WERI-Rb-1 (cell line): ENCODE data around the gene PIGT.

Experiments used
- DNase-seq: peaks from one replicate; pipeline ENCODE4 v3.0.0-alpha.2; 2020
- H3K27ac ChIP-seq: fragments of 250-450 bp; sonication (Bioruptor Pico); 2 replicates; pipeline ENCODE4 v1.5.1; 2020; ENCODE audit warnings: mild to moderate bottlenecking, moderate library complexity
- H3K27me3 ChIP-seq: fragments of 250-450 bp; sonication (Bioruptor Pico); 2 replicates; pipeline ENCODE4 v1.5.1; 2021; ENCODE audit warnings: mild to moderate bottlenecking, low read depth, moderate library complexity; ENCODE audit not compliant: insufficient read depth, severe bottlenecking
- H3K36me3 ChIP-seq: fragments of 250-450 bp; sonication (Bioruptor Pico); 2 replicates; pipeline ENCODE4 v1.5.1; 2020; ENCODE audit warnings: mild to moderate bottlenecking, moderate library complexity
- H3K4me3 ChIP-seq: 2 replicates; pipeline ENCODE4 v1.5.1; 2011; ENCODE audit warnings: low read depth, mild to moderate bottlenecking, control low read depth, low read length
- H3K9me3 ChIP-seq: fragments of 250-450 bp; sonication (Bioruptor Pico); 2 replicates; pipeline ENCODE4 v1.5.1; 2021; ENCODE audit warnings: mild to moderate bottlenecking, moderate library complexity; ENCODE audit not compliant: severe bottlenecking
- TF ChIP-seq, protein P1 (sequence below): IDR thresholded peaks from 2 replicates; pipeline ENCODE4 v1.5.1; 2011; ENCODE audit warnings: low read depth, mild to moderate bottlenecking, control low read depth, inconsistent platforms, low read length

The PIGT gene

GRCh38 chr20:45450097-45450818 lies 34.3 kb downstream of the PIGT start:
- DNase-seq = no peak
- Histone ChIP-seq H3K27ac (no peak overlapping the region), H3K4me3 (no peak overlapping the region), H3K36me3 (no peaks in the 10 kb centered on the region), H3K27me3 (no peaks in the 10 kb centered on the region), H3K9me3 (no peaks in the 10 kb centered on the region)
- TF ChIP-seq, protein P1, sequence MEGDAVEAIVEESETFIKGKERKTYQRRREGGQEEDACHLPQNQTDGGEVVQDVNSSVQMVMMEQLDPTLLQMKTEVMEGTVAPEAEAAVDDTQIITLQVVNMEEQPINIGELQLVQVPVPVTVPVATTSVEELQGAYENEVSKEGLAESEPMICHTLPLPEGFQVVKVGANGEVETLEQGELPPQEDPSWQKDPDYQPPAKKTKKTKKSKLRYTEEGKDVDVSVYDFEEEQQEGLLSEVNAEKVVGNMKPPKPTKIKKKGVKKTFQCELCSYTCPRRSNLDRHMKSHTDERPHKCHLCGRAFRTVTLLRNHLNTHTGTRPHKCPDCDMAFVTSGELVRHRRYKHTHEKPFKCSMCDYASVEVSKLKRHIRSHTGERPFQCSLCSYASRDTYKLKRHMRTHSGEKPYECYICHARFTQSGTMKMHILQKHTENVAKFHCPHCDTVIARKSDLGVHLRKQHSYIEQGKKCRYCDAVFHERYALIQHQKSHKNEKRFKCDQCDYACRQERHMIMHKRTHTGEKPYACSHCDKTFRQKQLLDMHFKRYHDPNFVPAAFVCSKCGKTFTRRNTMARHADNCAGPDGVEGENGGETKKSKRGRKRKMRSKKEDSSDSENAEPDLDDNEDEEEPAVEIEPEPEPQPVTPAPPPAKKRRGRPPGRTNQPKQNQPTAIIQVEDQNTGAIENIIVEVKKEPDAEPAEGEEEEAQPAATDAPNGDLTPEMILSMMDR = peak; percentile 44

GRCh38 chr20:45452238-45452637 lies 36.3 kb downstream of the PIGT start:
- Histone ChIP-seq H3K36me3 (no peaks in the 10 kb centered on the region), H3K27ac (no peak overlapping the region), H3K4me3 (no peak overlapping the region), H3K27me3 (no peaks in the 10 kb centered on the region), H3K9me3 (no peaks in the 10 kb centered on the region)
- TF ChIP-seq, protein P1 = no peak
- no peak for DNase-seq

DNA sequence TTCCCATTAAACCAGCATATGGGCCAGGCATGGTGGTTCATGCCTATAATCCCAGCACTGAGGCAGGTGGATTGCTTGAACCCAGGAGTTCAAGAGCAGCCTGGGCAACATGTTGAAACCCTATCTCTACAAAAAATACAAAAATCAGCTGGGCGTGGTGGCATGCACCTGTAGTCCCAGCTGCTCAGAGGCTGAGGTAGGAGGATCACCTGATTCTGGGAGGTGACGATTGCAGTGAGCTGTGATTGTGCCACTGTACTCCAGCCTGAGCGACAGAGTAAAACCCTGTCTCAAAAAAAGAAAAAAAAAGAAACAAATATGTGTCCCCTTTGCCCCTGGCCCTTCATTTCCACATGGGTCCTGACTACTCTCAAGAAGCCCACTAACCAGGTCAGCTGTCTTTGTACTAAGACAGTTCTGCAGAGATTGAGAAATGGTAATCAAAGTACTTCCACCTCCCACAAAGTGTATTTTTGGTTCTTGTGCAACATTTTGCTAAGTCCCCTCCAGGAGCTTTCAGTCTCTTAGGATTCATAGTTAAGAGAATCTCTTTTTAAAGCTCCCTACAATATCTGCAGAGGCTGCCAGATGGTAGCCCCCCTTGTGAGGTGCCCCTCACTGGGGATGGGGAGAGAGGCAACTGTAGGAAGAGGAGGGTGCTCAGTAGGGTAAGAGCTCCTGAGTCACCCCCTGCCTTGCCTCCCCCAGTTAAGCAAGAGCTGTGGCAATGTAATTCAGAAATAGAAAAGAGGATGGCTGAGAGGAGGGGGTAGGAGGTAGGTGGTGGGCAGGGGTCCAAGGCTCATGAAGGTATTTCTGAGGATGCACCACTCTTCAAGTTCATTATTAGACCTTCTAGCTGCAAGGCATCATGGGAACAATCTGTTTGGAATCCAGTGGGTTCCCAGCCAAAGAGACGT lies 37.1 kb downstream of the PIGT start:
- no peaks in the 10 kb centered on the region for H3K36me3 ChIP-seq
- H3K27me3 ChIP-seq = no peaks in the 10 kb centered on the region
- TF ChIP-seq, protein P1 = no peak
- no peak overlapping the region for H3K27ac ChIP-seq
- H3K4me3 ChIP-seq = no peak overlapping the region
- H3K9me3 ChIP-seq = no peaks in the 10 kb centered on the region
- no peak for DNase-seq

DNA sequence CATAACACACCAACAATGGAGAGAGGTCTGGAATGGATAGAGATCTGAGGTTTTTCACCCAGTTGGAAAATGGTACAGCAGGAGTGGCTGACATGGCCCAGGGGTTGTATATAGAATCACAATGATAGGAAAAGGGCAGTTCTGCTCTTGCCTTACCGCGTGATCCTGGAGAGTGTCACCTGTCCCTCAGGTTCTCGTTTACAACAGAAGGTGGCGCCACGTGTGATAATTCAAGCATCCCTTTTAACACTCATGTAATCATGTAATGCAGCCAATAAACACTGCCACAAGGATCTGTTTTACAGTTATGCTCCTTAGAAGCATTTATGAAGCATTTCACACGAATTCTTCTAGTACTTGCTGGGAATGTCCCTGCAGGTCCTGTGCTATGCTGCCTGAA lies 40.7 kb downstream of the PIGT start:
- Histone ChIP-seq H3K4me3 (no peak overlapping the region), H3K36me3 (no peaks in the 10 kb centered on the region), H3K27ac (no peak overlapping the region), H3K9me3 (no peaks in the 10 kb centered on the region), H3K27me3 (no peaks in the 10 kb centered on the region)
- peak; percentile 68 for DNase-seq
- TF ChIP-seq, protein P1 = peak; percentile 70

- Histone ChIP-seq H3K9me3 (no peaks in the 10 kb centered on the region), H3K36me3 (no peaks in the 10 kb centered on the region), H3K27ac (no peak overlapping the region), H3K27me3 (no peaks in the 10 kb centered on the region), H3K4me3 (no peak overlapping the region)
- DNase-seq = no peak
- TF ChIP-seq, protein P1 = 0 out of 2 replicates have a peak, but pooled peaks have one; percentile 4
Measured at GRCh38 chr20:45459606-45460005, 43.7 kb downstream of the PIGT start.
